GM19035 (cell line): ENCODE data around the gene PERP.

Source experiments
- ATAC-seq: cut with Tn5 transposase; IDR thresholded peaks from one replicate; pipeline ENCODE4 v1.9.1; 2021; ENCODE audit not compliant: unreplicated experiment

PERP gene

DNA sequence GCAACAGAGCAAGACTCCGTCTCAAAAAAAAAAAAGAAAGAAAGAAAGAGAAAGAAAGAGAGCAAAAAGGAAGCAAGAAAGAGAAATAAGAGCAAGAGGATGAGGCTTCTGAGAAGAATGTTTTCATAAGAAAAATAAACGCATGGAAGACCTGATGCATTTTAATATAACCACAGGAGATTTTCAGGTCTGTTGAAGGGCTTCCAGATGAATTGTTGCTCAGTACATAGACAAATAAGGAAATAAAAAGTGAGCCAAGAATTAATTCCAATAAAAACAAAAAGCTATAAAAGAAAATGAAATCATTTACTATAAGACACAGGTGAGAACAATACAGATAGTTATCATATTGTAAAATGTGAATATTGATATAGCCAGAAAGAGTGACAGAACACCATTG lies 43.5 kb downstream of the PERP start:
- ATAC-seq, result no peak

DNA sequence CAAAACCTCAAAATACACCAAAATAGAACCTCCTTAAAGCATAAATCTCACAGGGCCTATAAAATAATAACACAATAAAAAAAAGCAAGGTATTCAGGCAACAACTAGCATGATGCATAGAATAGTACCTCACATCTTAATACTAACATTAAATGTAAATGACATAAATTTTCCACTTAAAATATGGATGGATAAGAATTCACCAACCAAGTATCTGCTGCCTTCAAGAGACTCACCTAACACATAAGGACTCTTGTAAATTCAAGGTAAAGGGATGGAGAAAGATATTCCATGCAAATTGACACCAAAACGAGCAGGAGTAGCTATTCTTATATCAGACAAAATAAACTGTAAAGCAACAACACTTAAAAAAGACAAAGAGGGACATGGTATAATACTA lies 52.2 kb downstream of the PERP start:
- no peak for ATAC-seq

DNA sequence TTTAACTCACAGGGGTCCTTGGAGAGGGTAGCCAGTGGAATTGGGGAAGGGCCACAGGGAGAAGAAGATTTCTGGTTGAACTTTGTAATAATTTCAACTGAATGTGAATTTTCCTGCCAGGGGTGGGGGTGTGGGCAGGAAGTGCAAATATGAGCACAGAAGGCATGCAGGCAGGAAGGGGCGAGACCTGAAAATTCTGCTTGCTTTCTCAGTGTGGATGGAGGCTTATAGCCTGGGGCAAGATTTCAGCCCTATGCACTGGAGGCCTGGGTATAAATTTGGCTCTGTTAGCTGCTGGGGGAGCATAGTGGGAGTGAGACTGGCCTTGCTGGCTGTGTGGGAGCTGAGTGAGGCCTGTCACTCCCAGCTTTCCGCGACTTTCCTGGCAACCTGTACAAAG lies 54.4 kb downstream of the PERP start:
- ATAC-seq, result no peak

DNA sequence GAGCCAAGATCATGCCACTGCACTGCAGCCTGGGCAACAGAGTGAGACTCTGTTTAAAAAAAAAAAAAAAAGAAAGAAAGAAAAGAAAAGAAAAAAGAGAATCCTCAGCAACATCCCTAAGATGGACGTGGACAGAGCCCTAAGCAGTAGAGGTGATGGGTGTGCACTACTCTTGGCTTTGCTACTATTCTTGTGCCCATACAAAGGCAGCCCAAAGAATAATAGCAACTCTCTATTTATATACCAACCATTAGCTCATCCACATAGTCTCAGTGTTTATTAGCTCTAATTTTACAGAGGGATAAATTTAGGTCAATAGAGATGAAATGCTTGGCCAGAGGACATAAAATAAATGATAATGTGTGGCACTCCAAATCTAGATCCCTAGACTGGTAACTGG lies 62.2 kb downstream of the PERP start:
- no peak for ATAC-seq

DNA sequence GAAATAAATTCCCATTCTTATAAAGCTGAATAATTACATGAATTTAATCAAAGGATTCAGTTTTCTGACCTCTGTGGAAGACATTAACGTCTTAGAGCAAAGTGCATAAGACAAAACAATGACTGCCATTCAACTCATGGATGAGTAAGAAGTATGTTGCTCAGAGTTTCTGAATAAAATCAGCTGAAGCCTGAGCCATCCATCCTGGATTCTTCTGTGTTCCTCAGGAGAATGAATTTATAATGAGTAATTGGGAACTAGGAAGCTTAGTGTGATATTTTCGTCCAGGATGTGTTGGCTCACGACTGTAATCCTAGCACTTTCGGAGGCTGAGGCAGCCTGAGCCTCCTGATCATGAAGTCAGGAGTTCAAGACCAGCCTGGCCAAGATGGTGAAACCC lies 62.8 kb downstream of the PERP start:
- no peak for ATAC-seq
